Glutamatergic neuron (in vitro differentiated cells): ENCODE results near the gene SLC4A8. TPM values are rescaled to one million over a fixed set of nuclear protein-coding genes. Genes with fewer than 3 reads are reported as not detected.

ENCODE experiments used
- DNase-seq: peaks from one replicate; pipeline ENCODE4 v3.0.0; 2022
- H3K27ac Mint-ChIP-seq: one replicate; pipeline ENCODE4 v1.8.0; 2020; ENCODE audit warnings: mild to moderate bottlenecking, mixed read lengths, inconsistent platforms; ENCODE audit not compliant: unreplicated experiment
- H3K27me3 Mint-ChIP-seq: one replicate; pipeline ENCODE4 v1.8.0; 2020; ENCODE audit warnings: mild to moderate bottlenecking, moderate library complexity, mixed read lengths, inconsistent platforms; ENCODE audit not compliant: unreplicated experiment
- H3K36me3 Mint-ChIP-seq: one replicate; pipeline ENCODE4 v1.8.0; 2020; ENCODE audit warnings: mild to moderate bottlenecking, mixed read lengths, inconsistent platforms; ENCODE audit not compliant: unreplicated experiment
- H3K4me1 Mint-ChIP-seq: one replicate; pipeline ENCODE4 v1.8.0; 2020; ENCODE audit warnings: mild to moderate bottlenecking, low read depth, mixed read lengths, inconsistent platforms; ENCODE audit not compliant: unreplicated experiment
- H3K4me3 Mint-ChIP-seq: one replicate; pipeline ENCODE4 v1.8.0; 2020; ENCODE audit warnings: mild to moderate bottlenecking, mixed read lengths, inconsistent platforms; ENCODE audit not compliant: unreplicated experiment
- H3K9me3 Mint-ChIP-seq: one replicate; pipeline ENCODE4 v1.8.0; 2020; ENCODE audit warnings: mild to moderate bottlenecking, moderate library complexity, mixed read lengths, inconsistent platforms; ENCODE audit not compliant: unreplicated experiment
- total RNA-seq: library from RNA; stranded (reverse); fragmentation: NEBNext Ultra II Directional; extraction: Animal tissue kit (Norgen Biotek cat#: 25700); gene quantifications from one replicate; pipeline ENCODE4 v1.2.1, GENCODE V29; 2021; ENCODE audit not compliant: unreplicated experiment
- TF ChIP-seq, protein P1 (sequence below): fragments of 200-600 bp; sonication (generic); IDR thresholded peaks from one replicate; pipeline ENCODE4 v1.5.0; 2021; ENCODE audit not compliant: partially characterized antibody, unreplicated experiment

SLC4A8 gene
- total RNA-seq, 1 donor from 2014 or later, result 80.0 TPM

GRCh38 chr12:51415931-51416330, 8.7 kb upstream of the SLC4A8 start:
- no peak for DNase-seq
- no peaks in the 10 kb centered on the region for H3K36me3 Mint-ChIP-seq
- no peak overlapping the region for H3K4me3 Mint-ChIP-seq
- H3K27me3 Mint-ChIP-seq, result peaks cover 2% of the 10 kb centered on the region
- H3K4me1 Mint-ChIP-seq, result no peaks in the 10 kb centered on the region
- no peaks in the 10 kb centered on the region for H3K9me3 Mint-ChIP-seq
- H3K27ac Mint-ChIP-seq, result no peak overlapping the region
- TF ChIP-seq, protein P1, sequence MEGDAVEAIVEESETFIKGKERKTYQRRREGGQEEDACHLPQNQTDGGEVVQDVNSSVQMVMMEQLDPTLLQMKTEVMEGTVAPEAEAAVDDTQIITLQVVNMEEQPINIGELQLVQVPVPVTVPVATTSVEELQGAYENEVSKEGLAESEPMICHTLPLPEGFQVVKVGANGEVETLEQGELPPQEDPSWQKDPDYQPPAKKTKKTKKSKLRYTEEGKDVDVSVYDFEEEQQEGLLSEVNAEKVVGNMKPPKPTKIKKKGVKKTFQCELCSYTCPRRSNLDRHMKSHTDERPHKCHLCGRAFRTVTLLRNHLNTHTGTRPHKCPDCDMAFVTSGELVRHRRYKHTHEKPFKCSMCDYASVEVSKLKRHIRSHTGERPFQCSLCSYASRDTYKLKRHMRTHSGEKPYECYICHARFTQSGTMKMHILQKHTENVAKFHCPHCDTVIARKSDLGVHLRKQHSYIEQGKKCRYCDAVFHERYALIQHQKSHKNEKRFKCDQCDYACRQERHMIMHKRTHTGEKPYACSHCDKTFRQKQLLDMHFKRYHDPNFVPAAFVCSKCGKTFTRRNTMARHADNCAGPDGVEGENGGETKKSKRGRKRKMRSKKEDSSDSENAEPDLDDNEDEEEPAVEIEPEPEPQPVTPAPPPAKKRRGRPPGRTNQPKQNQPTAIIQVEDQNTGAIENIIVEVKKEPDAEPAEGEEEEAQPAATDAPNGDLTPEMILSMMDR, result no peak

DNA sequence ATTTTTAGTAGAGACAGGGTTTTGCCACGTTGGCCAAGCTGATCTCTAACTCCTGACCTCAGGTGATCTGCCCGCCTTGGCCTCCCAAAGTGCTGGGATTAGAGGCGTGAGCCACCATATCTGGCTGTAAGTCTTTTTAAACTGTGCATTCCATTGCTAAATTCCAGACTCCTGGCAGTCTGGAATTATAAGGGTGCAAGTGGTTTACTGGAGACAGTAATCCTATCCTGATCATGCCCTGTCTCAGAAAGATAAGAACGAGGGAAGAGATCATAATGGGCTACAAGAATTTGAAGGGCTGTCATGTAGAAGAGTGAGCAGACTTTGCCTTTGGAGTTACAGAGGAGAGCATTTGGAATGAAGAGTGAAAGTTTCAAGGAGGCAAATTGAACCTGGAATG, 6.8 kb upstream of the SLC4A8 start:
- Mint-ChIP-seq H3K27ac (no peak overlapping the region), H3K4me1 (no peaks in the 10 kb centered on the region), H3K36me3 (no peaks in the 10 kb centered on the region), H3K4me3 (no peak overlapping the region), H3K9me3 (no peaks in the 10 kb centered on the region), H3K27me3 (peaks cover 2% of the 10 kb centered on the region)
- no peak for DNase-seq
- TF ChIP-seq, protein P1, result no peak

- TF ChIP-seq, protein P1, result no peak
- H3K27me3 Mint-ChIP-seq, result peaks cover 2% of the 10 kb centered on the region
- H3K36me3 Mint-ChIP-seq, result no peaks in the 10 kb centered on the region
- no peaks in the 10 kb centered on the region for H3K9me3 Mint-ChIP-seq
- peaks cover 6% of the 10 kb centered on the region for H3K4me1 Mint-ChIP-seq
- no peak overlapping the region for H3K4me3 Mint-ChIP-seq
- no peak for DNase-seq
- H3K27ac Mint-ChIP-seq, result no peak overlapping the region
Observed at GRCh38 chr12:51419425-51420193, 5.0 kb upstream of the SLC4A8 start.

GRCh38 chr12:51421266-51421884, 3.3 kb upstream of the SLC4A8 start:
- no peaks in the 10 kb centered on the region for H3K36me3 Mint-ChIP-seq
- peak; percentile 59 for DNase-seq
- H3K27ac Mint-ChIP-seq, result no peak overlapping the region
- peaks cover 12% of the 10 kb centered on the region for H3K4me1 Mint-ChIP-seq
- peaks cover 2% of the 10 kb centered on the region for H3K27me3 Mint-ChIP-seq
- peaks cover 4% of the 10 kb centered on the region for H3K9me3 Mint-ChIP-seq
- TF ChIP-seq, protein P1, result peak; percentile 64
- H3K4me3 Mint-ChIP-seq, result no peak overlapping the region

GRCh38 chr12:51424094-51424661, 453 bp upstream of the SLC4A8 start:
- Mint-ChIP-seq H3K4me1 (peaks cover 29% of the 10 kb centered on the region), H3K27ac (peak overlapping the region; percentile 93), H3K9me3 (peaks cover 6% of the 10 kb centered on the region), H3K4me3 (peak overlapping the region; percentile 85), H3K36me3 (no peaks in the 10 kb centered on the region), H3K27me3 (peaks cover 2% of the 10 kb centered on the region)
- DNase-seq, result no peak
- TF ChIP-seq, protein P1, result no peak
